D341Med (cell line): ENCODE results near the gene CBX5.
A peak's percentile ranks its signal among the peaks of the same experiment; 100 is the strongest.
"Not testable (repeated sequence)": the region's sequence is repeated elsewhere in the genome, so short reads cannot be mapped to it uniquely, and the experiment has no call there.

ENCODE experiments used
- DNase-seq: peaks from one replicate; pipeline ENCODE4 v3.0.0; 2012; ENCODE audit warnings: low spot score

Gene CBX5

DNA sequence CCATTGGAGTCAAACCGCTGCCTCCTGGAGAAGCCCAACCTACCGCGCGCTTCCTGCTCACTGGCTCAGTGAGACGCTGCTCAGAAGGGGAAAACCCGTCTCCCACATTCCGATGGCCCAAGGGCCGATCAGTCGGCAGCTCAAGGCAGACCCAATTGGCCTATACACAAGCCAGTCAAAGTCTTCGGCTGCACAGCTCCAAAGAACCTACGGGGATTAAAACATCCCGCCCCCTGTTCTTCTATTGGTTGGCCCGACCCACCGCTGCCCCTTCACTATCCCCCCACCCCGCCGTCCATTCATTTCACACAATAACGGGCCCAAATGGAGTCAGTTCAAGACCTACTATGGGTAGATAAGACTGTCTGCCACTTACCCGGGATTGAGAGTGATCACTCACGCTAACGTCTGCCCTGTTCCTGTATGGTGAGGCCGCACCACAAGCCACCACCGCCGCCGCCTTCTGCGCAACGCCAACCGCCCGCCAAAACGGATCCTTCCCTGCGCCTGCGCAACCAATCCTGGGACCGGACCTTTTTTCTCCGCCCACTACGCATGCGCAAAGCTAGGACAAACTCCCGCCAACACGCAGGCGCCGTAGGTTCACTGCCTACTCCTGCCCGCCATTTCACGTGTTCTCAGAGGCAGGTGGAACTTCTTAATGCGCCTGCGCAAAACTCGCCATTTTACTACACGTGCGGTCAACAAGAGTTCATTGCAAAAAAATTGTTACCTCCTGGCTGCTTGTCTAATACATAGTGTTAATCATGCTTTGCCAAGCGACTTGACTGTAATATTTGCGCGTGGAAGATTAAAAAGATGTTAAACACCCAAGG lies at the start of gene CBX5:
Gene CBX5, minus strand, starts transcription at position 491 of the 836 bp plus-strand sequence. CDS start 22,472 bp downstream, outside the sequence.
- peak; percentile 95 for DNase-seq

DNA sequence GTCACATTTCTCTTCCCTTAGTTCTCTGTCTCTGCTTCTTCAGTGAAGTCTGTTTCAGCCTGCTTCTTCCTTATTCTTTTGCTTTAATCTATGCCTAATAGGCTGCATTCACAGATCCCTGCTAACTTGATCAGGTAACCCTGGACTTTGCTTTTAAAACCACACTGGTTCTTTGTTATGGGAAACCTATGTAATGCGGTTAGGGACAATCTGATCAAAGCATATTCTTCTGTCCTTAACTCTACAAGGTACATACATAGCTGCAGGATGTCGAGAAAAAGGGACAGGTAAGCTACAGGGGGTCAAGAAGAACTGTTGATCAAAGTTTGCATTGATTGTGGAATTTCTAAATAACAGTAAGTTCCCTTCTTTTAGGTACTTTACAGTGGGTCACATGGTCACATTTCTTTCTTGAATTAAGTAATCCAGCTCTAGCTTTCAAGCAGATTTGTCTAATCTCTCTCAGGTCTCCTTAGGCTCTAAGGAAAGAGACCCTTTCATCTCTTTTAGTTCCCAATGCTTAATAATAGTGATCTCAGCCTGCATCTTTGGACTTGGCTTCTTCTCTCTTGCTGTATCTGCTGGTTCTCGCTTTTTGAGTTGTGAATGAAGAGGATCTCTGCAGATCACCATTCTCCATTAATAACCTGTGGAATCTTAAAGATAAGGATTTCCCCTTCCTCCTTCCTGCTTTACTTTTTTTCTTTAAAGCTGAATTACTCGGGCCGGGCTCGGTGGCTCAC lies 48.8 kb upstream of the CBX5 start:
- no peak for DNase-seq

GRCh38 chr12:54325442-54326109 lies 45.7 kb upstream of the CBX5 start:
- DNase-seq = not testable (repeated sequence)

DNA sequence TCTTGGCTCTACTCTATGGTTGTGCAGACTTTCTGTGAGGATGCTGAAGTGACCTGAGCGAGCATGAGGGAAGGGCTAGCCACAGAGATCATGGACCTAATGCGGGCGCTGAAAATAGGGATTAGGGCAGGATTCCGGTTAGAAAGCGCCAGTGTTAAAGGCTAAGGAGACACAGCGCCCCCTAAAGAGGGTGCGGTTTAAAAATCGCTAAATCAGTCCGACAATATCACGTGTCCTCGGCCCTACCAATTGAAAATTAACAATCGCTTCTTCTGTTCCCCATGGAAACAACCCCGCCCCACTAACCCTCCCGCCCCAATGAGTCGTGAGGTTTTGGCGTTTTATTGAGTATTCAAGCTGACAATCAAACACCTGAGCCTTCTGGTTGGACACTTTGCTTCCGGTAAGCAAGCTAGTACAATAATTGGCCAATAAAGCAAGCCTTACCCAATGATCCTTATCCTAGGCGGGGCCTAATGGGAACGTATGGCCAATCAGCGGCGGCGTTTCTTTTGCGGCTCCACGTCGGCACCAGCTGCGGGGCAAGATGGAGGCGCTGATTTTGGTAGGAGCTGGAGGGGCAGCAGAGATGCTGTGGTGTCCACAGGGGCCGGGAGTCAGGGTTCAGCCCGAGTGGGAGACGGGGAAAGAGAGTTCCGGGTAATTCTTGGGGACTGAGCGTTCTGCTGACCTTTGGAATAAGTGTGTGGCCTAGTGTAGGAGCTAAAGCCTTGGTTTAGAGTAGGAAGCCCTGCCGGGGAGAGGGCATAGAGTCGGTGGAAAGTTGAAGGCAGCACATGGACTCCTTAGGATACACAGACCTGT lies 44.9 kb upstream of the CBX5 start, which contains the start of gene COPZ1:
Gene COPZ1, plus strand, starts transcription at position 515 of the 825 bp plus-strand sequence. Its CDS starts 33 bp downstream, at position 548.
- DNase-seq = peak; percentile 92

GRCh38 chr12:54321363-54321762 lies 41.4 kb upstream of the CBX5 start:
- no peak for DNase-seq

DNA sequence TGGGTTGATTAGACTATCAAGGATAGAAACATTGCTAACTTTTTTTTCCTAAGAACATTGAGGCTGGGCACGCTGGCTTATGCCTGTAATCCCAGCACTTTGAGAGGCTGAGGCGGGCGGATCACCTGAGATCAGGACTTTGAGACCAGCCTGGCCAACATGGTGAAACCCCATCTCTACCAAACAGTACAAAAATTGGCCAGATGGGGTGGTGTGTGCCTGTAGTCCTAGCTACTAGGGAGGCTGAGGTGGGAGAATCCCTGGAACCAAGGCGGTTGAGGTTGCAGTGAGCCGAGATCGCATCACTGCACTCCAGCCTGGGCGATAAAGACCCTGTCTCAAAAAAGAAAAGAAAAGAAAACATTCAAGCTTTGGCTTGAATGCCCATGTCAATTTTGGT lies 32.4 kb upstream of the CBX5 start:
- DNase-seq = not testable (repeated sequence)

GRCh38 chr12:54311051-54311450 lies 31.1 kb upstream of the CBX5 start:
- no peak for DNase-seq

DNA sequence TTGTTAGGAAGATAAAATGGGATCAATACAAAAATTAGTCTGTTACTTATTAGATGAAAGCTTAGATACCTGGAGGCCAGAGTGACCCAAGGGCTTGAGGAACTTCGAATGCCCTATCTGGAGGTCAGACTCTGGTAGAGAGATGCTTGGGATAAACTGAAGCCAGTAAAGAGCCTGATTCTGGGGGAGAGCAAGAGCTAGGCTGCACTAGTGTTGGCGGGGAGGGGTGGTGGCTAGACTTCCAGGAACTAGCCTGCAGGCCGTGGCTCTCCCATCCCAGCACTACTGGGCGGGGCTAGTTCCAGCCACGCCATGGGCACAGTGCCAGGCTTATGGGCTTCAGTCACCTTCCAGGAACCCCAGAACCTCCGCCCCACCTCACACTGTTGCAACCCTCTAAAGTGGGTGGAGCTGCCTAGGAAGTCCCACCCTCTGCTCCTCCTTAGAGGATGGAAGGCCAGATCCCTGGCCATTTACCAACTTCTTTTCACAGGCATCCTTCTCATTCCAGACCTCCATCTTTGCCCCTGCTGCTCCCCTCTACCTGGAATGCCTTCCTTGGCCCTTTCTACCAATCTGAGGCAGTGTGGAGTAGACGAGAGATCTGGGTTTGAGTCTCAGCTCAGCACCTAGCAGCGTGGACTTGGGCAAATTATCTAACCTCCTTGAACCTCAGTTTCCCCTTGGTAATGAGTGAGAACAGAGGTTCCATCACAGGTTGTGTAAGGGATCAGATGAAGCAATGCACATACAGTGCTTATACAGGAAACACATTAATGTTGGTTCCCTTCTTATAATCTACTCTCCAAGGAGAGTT lies 27.2 kb upstream of the CBX5 start:
- peak; percentile 43 for DNase-seq

GRCh38 chr12:54304187-54304810 lies 24.4 kb upstream of the CBX5 start:
- DNase-seq = no peak

DNA sequence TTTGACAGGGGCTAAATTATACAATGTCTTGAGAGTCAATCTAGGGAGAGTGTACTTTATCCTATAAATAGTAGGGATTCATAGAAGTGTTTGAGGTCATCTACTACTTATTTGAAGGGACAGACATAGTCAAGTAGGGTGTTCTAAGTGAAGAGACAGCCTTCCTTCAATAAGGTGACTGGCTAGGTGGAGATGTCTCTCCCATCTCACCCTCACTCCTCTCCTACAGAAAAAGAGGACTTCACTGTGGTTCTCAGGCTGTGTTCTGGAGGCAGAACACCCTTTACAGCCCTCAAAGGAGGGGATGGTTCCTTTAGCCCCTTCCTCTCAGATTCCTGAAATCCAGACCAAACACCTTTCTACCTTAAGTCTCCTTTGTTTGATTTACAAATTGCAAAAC lies 23.7 kb upstream of the CBX5 start:
- DNase-seq = no peak

GRCh38 chr12:54301428-54302048 lies 21.6 kb upstream of the CBX5 start:
- DNase-seq = no peak

DNA sequence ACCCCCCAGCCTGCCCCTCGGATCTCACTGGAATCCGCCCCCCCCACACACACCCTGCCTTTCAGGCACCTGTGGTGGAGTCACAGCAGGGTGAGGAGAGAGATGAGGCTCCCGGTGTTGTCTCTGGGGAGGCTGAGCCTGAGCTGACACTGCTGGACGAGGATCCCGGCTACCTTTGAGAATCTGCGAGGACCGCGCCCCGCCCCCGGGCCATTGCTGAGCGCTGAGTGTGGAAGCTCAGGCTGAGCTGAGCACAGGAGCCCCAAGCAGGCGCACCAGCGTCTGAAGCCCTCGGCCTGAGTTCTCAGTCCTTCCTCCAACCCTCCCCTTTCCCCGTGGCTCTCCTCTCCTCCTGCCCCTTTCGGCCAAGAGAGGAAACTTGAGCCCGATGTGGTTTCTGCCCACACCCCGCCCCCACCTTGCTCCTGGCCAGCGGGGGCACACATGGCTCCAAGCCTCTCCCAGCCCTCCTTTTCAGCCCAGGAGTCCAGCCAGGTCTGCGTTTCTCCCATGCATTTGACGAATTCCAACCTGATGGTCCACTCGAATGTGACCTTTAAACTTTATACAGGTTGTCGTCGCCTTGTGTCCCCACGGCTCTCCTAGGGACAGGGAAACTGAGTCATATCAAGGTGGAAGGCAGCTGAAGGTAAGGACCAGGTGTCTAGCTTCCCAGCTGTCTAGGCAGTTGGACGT lies 21.0 kb upstream of the CBX5 start, which contains the start of gene NFE2:
Gene NFE2, minus strand, starts transcription at position 284 of the 696 bp plus-strand sequence. CDS start 5,767 bp downstream, outside the sequence.
- DNase-seq = peak; percentile 58

GRCh38 chr12:54300225-54300731 lies 20.4 kb upstream of the CBX5 start:
- no peak for DNase-seq

DNA sequence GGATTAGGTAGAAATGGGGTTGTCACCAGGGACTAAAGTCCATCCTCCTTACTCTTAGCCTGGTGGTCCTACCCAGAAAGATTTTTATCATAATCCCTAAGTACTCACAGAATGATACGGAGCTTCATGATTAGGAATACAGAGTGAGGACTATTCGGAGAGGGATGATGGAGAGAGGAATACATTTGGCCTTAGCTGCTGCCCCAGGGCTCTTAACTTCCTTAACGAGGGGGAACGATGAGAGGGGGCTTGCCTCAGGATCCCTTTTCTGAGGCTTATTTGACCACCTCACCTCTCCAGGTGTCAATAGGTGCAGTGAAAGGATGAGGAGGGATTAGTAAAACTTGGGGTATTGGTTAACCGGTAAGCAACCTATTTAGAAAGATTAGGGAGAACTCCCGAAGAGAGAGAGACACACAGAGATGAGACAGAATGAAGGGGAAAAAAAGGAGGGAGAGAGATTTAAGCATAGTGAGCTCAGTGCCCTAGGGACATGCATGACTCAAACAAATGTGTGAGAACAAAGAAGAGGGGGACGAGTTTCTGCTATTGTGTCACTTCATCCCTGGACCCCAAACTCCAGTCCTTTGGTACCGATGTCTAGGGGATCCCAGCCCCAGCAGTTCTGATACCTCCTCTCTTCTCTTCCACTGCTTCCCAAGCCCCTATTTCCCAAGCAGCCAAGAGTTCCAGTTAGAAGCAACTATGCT lies 19.7 kb upstream of the CBX5 start:
- no peak for DNase-seq

DNA sequence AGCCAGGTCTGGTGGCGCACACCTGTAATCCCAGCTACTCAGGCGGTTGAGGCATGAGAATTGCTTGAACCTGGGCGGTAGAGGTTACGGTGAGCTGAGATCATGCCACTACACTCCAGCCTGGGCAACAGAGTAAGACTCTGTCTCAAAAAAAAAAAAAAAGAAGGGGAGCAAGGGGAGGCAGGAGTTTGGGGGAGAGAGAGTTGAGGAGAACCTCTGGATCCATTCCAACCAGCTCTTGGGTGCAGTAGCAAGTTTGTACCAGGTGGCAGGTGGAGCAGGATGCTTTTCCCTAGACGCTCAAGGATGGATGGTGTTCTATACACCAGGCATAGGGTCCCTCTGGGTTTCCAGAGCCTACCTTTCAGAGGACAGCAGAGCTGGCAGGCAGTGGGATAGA lies 19.0 kb upstream of the CBX5 start:
- no peak for DNase-seq

DNA sequence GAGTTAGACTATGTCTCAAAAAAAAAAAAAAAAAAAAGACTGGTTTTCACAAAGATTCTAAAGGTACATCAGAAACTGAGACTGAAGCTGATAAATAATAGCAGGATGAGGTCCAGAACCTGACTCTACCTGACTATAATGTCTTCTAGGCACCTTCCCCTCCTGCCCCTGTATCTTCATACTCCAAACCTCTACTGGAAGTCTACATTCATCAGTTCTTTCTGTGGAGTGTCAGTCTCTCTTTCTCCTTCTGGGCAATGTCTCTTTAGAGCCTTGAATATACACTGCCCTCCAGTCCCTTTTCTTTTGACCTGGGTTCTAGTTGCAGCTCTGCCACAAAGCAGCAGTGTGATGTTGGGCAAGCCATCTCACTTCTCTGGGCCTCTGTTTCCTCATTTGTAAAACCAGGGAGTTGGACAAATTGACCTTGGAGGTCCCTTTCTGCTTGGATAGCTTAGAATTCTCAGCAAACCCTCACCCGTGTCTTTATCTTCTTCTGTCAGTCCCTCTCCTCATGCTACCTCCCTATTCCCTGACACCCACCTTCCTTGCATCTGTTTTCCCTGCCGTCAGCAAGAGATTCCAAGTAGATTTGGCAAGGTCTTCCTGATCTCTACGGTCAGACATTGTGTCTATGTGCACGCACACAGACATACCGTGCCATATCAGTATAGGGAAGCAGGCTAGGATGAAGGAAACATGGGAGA lies 16.6 kb upstream of the CBX5 start:
- no peak for DNase-seq

- no peak for DNase-seq
Measured at GRCh38 chr12:54294953-54295566, 15.1 kb upstream of the CBX5 start.
